ENCODE results near the gene NFE2L2.

DNA sequence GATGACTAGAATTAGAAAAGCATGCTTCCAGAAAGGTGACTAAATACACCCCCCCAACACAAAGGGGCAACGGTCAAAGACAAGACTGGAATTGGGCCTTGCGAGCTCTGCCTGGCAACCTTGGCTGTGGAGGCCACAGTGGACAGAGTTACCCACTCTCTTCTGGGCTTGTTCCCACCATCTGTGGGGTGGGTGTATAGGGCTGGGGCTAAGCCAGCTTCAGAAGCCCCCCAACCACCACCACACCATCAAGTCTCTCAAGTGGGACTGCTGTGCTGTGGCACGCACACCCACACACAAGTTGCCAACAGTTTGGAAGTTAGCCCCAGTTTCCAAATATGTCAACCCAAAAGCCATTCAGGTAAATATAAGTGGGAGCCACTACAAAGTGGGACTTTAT lies 7.8 kb downstream of the NFE2L2 start:
- TF ChIP-seq, protein P1, sequence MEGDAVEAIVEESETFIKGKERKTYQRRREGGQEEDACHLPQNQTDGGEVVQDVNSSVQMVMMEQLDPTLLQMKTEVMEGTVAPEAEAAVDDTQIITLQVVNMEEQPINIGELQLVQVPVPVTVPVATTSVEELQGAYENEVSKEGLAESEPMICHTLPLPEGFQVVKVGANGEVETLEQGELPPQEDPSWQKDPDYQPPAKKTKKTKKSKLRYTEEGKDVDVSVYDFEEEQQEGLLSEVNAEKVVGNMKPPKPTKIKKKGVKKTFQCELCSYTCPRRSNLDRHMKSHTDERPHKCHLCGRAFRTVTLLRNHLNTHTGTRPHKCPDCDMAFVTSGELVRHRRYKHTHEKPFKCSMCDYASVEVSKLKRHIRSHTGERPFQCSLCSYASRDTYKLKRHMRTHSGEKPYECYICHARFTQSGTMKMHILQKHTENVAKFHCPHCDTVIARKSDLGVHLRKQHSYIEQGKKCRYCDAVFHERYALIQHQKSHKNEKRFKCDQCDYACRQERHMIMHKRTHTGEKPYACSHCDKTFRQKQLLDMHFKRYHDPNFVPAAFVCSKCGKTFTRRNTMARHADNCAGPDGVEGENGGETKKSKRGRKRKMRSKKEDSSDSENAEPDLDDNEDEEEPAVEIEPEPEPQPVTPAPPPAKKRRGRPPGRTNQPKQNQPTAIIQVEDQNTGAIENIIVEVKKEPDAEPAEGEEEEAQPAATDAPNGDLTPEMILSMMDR (IDR thresholded peaks at IDR 0.05; ENCODE audit: poor library complexity) = no peak
- TF ChIP-seq EZH2phosphoT487 (IDR thresholded peaks at IDR 0.05; ENCODE audit: low read depth, severe bottlenecking, unreplicated experiment) = no peak
- no peak for TF ChIP-seq EZH2 (IDR thresholded peaks at IDR 0.05; ENCODE audit: borderline replicate concordance)

All from hepatocyte (in vitro differentiated cells).